GM21723 (cell line): ENCODE data around the gene GP5.

ENCODE experiments used
- ATAC-seq: cut with Tn5 transposase; IDR thresholded peaks from one replicate; pipeline ENCODE4 v1.9.1; 2021; ENCODE audit warnings: mild to moderate bottlenecking, moderate library complexity; ENCODE audit not compliant: unreplicated experiment

Gene GP5

DNA sequence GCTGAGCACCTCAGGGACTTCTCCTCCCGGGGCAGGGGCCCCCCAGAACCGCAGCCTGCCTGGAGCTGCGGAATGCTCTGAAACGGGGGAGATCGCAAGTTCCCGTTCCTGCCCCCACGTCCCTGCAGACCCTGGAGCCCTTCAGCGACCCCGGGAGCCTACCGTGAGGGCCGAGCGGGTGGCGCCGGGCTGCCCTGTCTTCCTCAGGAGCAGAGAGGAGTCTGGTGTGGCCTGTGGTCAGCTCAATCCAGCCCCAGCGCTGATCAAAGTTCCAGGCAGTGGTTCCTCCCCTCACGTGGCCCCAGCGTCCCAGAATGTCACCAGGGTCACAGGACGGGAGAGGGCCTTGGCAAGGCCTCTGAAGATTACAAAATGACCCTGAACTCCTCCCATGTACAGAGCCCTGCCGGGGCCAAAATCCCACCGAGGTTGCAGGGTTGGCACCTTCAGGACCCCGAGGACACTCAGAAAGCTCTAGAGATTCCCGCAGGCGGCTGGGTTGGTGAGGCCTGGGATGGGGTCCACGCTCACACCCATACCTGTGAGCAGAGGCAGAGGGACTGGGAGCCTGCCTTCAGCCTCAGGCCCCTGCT, 47.9 kb downstream of the GP5 start, which contains the start of gene CPN2:
TSS of gene CPN2 (minus strand) at position 249 of the 593 bp plus-strand sequence. CDS start 8,626 bp downstream, outside the sequence.
- ATAC-seq, result no peak

DNA sequence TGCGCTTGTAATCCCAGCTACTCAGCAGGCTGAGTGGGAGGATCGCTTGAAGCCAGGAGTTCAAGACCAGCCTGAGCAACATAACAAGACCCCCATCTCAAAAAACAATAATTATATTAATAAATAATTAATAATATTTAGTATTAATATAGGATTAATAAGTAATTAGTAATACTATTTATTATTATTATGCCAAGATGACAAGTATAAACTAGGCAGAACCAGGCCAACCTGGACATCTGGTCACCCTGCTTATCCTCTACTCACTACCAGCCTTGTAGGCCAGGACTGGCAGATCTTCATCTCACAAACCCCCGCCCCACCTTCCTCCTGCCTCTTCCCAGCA, 48.4 kb downstream of the GP5 start:
- no peak for ATAC-seq

DNA sequence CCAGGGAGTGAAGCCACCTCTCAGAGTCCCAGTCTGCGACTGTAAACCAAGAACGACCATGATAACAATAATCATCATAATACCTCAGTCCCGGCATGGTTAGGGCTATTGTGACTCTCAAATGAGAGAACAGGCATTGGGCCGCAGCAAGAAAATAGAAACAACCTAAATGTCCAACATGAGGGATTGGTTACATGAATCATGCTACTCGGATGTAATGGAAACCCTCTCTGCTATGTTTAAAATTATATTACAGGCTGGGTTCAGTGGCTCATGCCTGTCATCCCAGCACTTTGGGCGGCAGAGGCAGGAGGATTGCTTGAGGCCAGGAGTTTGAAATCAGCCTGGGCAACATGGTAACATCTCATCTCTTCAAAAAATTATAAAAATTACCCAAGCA, 50.7 kb downstream of the GP5 start:
- no peak for ATAC-seq

DNA sequence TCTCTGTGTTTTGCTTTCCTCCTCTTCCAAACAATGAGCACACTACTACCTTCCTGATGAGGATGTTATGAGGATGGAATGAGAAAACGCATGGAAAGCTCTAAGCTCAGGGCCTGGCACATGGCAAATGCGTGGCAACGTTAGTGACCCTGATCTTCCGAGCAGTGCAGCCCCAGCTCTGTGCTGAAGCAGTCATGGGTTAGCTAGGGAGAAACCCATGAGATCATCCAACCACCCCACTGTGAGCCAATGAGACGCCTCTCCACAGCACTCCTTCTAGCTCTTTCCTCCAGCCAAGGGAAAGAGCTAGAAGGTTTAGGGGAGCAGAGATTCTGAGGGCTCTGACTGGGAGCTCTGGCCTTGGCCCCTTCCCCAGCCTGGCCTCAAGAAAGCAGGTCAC, 52.4 kb downstream of the GP5 start:
- ATAC-seq, result no peak

DNA sequence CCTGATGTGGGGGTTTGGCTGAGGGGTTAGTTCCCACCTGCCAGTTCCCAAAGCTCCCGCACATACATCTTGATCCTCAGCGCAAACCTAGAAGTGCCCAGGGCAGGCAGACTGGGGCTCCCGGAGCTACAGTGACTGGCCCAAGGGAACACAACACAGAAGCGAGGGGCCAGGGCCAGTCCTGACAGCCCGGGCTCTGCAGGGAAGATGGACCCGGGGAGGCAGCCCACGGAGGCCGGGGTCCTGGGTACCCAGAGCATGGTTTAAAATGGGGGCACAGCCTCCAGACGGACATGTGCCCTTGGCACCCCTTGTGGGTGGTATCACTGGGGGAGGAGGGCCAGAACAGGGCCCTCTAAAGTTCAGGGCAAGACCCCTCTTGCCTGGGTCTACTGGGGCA, 53.0 kb downstream of the GP5 start:
- ATAC-seq, result no peak
